IMR-90 (cell line): ENCODE results near the gene ABAT.

Experiments
- CTCF ChIP-seq: conservative IDR thresholded peaks from 2 replicates; pipeline ENCODE4 v1.5.1; 2012; ENCODE audit warnings: mild to moderate bottlenecking, low read depth, low read length, improper control_type of control experiment
- ELK1 ChIP-seq: fragments of 150-350 bp; IDR thresholded peaks from 2 replicates; pipeline ENCODE4 v1.6.1; 2016; ENCODE audit warnings: low read depth, mild to moderate bottlenecking, low read length, moderate library complexity, borderline replicate concordance
- FOS ChIP-seq: fragments of 150-350 bp; IDR thresholded peaks from 2 replicates; pipeline ENCODE4 v1.6.1; 2016; ENCODE audit warnings: low read depth, low read length
- POLR2A ChIP-seq: IDR thresholded peaks from 2 replicates; pipeline ENCODE4 v1.6.1; 2012; ENCODE audit warnings: mild to moderate bottlenecking, low read depth, low read length
- RAD21 ChIP-seq: IDR thresholded peaks from 2 replicates; pipeline ENCODE4 v1.6.1; 2012; ENCODE audit warnings: low read length, improper control_type of control experiment
- RFX5 ChIP-seq: IDR thresholded peaks from 2 replicates; pipeline ENCODE4 v1.8.0; 2012; ENCODE audit warnings: low read depth, mild to moderate bottlenecking, low read length, moderate library complexity

- TF ChIP-seq RAD21 (no peak), POLR2A (no peak), CTCF (no peak), RFX5 (no peak), ELK1 (no peak), FOS (no peak)
Observed at GRCh38 chr16:8822403-8822802, 148.0 kb downstream of the ABAT start.
